NCI-H1092 (cell line): ENCODE measurements around the gene H19.

Experiments
- DNase-seq: peaks from one replicate; lab custom pipeline; 2025; lab: John Stamatoyannopoulos, UW

Gene H19

GRCh38 chr11:1946812-1947484, 50.7 kb downstream of the H19 start, which contains the start of gene MRPL23:
MRPL23 (plus strand) TSS chr11:1947332; CDS start chr11:1947363, 31 bp downstream.
- DNase-seq: no peak
